Measurements from ENCODE around the gene CCDC102A.
"Not testable (repeated sequence)": the region's sequence is repeated elsewhere in the genome, so short reads cannot be mapped to it uniquely, and the experiment has no call there.

Gene CCDC102A

GRCh38 chr16:57536306-57537193 is at the start of gene CCDC102A:
TSS of gene CCDC102A (minus strand) at chr16:57536571. CDS start at chr16:57529177, 7,394 bp downstream.
- DNase-seq, result peak; percentile 50

GRCh38 chr16:57585051-57585687 is 48.8 kb upstream of the CCDC102A start:
- no peak for DNase-seq

GRCh38 chr16:57579361-57579665 is 42.9 kb upstream of the CCDC102A start:
- DNase-seq, result no peak

GRCh38 chr16:57578521-57579360 is 42.4 kb upstream of the CCDC102A start:
- no peak for DNase-seq

- no peak for DNase-seq
Measured at GRCh38 chr16:57577691-57578224, 41.4 kb upstream of the CCDC102A start.

- DNase-seq, result no peak
Measured at GRCh38 chr16:57577214-57577613, 40.8 kb upstream of the CCDC102A start.

- DNase-seq, result peak; percentile 45
Measured at GRCh38 chr16:57576429-57576870, 40.1 kb upstream of the CCDC102A start.

GRCh38 chr16:57575468-57576277 is 39.3 kb upstream of the CCDC102A start:
- DNase-seq, result no peak

GRCh38 chr16:57574646-57575467 is 38.5 kb upstream of the CCDC102A start:
- DNase-seq, result no peak

GRCh38 chr16:57574086-57574485 is 37.7 kb upstream of the CCDC102A start:
- no peak for DNase-seq

- no peak for DNase-seq
Measured at GRCh38 chr16:57572978-57573728, 36.8 kb upstream of the CCDC102A start.

GRCh38 chr16:57571098-57571497 is 34.7 kb upstream of the CCDC102A start:
- no peak for DNase-seq

GRCh38 chr16:57570301-57571070 is 34.1 kb upstream of the CCDC102A start:
- no peak for DNase-seq

GRCh38 chr16:57569306-57569946 is 33.1 kb upstream of the CCDC102A start:
- no peak for DNase-seq

- not testable (repeated sequence) for DNase-seq
Measured at GRCh38 chr16:57568772-57569171, 32.4 kb upstream of the CCDC102A start.

- DNase-seq, result no peak
Measured at GRCh38 chr16:57568173-57568678, 31.9 kb upstream of the CCDC102A start.

- DNase-seq, result no peak
Measured at GRCh38 chr16:57567691-57568090, 31.3 kb upstream of the CCDC102A start.

- DNase-seq, result no peak
Measured at GRCh38 chr16:57566436-57566835, 30.1 kb upstream of the CCDC102A start.

- no peak for DNase-seq
Measured at GRCh38 chr16:57565461-57565860, 29.1 kb upstream of the CCDC102A start.

All from fibroblast of skin of right biceps (primary cell).